Aorta (tissue), 5 donors: ENCODE results near the gene FUZ. TPM values are rescaled to one million over a fixed set of nuclear protein-coding genes. Genes with fewer than 3 reads are reported as not detected.

Experiments
- ATAC-seq: fragments of 200-7000 bp; cut with Tn5 transposase; one replicate; pipeline ENCODE4 v1.9.1; 2022; ENCODE audit warnings: moderate library complexity; ENCODE audit not compliant: low FRiP score
- DNase-seq, 2 donors: peaks; one replicate each; pipeline ENCODE4 v3.0.0-alpha.2; 2020
- H3K27ac ChIP-seq, 2 donors: one replicate each; pipeline ENCODE4 v1.5.1; 2013; ENCODE audit warnings: low read length in 2 of 2, mild to moderate bottlenecking in 2 of 2, moderate library complexity in 2 of 2, control low read depth in 1 of 2, inconsistent platforms in 1 of 2, low read depth in 1 of 2
- H3K27me3 ChIP-seq, 2 donors: one replicate each; pipeline ENCODE4 v1.6.1; 2013; ENCODE audit warnings: control low read depth in 1 of 2, low read length in 1 of 2, mild to moderate bottlenecking in 1 of 2, moderate library complexity in 1 of 2; ENCODE audit not compliant: insufficient read depth in 2 of 2, control insufficient read depth in 1 of 2
- H3K36me3 ChIP-seq, 2 donors: one replicate each; pipeline ENCODE4 v1.6.1; 2013; ENCODE audit warnings: control low read depth in 1 of 2, low read length in 1 of 2, mild to moderate bottlenecking in 1 of 2; ENCODE audit not compliant: insufficient read depth in 2 of 2, control insufficient read depth in 1 of 2
- H3K4me1 ChIP-seq, 2 donors: one replicate each; pipeline ENCODE4 v1.6.1; 2013; ENCODE audit warnings: low read length in 2 of 2, control low read depth in 1 of 2, mild to moderate bottlenecking in 1 of 2, moderate library complexity in 1 of 2; ENCODE audit not compliant: insufficient read depth in 2 of 2, control insufficient read depth in 1 of 2
- H3K4me3 ChIP-seq, 2 donors: one replicate each; pipeline ENCODE4 v1.5.1; 2013; ENCODE audit warnings: low read length in 2 of 2, control low read depth in 1 of 2, mild to moderate bottlenecking in 1 of 2
- H3K9me3 ChIP-seq: one replicate; pipeline ENCODE4 v1.6.1; 2013; ENCODE audit warnings: mild to moderate bottlenecking, low read length; ENCODE audit not compliant: control insufficient read depth
- WGBS, 2 donors: extraction: QIAGEN DNeasy Blood & Tissue Kit; methylation state at CpG; one replicate each; pipeline ENCODE4 v1.1.7; 2013; 5-methylcytosine and 5-hydroxymethylcytosine counted together
- intact Hi-C, 2 donors: fragments of 100-400 bp; cut with DNase I; formaldehyde crosslinking; loops; one replicate each; pipeline versions ENCODE4 v1.14.2 to v1.15.0; 2022
- polyA plus RNA-seq, 2 donors: library from polyadenylated mRNA; stranded (reverse); fragments of 200-250 nt; gene quantifications; one replicate each; pipeline ENCODE4 v1.2.3, GENCODE V29; 2013
- total RNA-seq, 2 donors: library from RNA; stranded (reverse); fragmentation: NEBNext Ultra II Directional; extraction: Animal tissue kit (Norgen Biotek cat#: 25700); gene quantifications; one replicate each; pipeline ENCODE4 v1.2.1, GENCODE V29; 2021
- donor health status: healthy with polysubstance abuse.
- donor health status: Bipolar disorder and iron deficiency.
- donor health status: DM: no; HTN: no; CAD: no.
- donor health status: DM: no; HTN: no; CAD: no.
- donor health status: DM: yes; HTN: yes; CAD: no.

FUZ gene
- total and polyA plus RNA-seq, 4 donors, result 9.3 to 27.8 (median 14.8) TPM

GRCh38 chr19:49767967-49768581, 45.0 kb downstream of the FUZ start:
- ATAC-seq (no peak), DNase-seq (no peak)
- Histone ChIP-seq H3K4me3 (no peak overlapping the region), H3K36me3 (no peaks in the 10 kb centered on the region), H3K27me3 (no peaks in the 10 kb centered on the region), H3K27ac (no peak overlapping the region), H3K4me1 (peaks cover 0 to 4% of the 10 kb centered on the region in 2 donors), H3K9me3 (no peaks in the 10 kb centered on the region)
- 33 to 50% methylated on average over 12 of the region's 12 CpGs for WGBS, 2 donors
- intact Hi-C loops, result loop anchor here (5.0 to 10.0 kb wide), 4 partner anchors 39 to 243 kb away; partner anchors contain the start of genes PNKP (in 2 of the 2) and RCN3 (in 1 of the 2)

GRCh38 chr19:49767381-49767780, 45.7 kb downstream of the FUZ start:
- Histone ChIP-seq H3K27me3 (no peaks in the 10 kb centered on the region), H3K9me3 (no peaks in the 10 kb centered on the region), H3K27ac (no peak overlapping the region), H3K4me1 (peaks cover 0 to 4% of the 10 kb centered on the region in 2 donors), H3K4me3 (peak overlapping the region; percentile 95 to 98), H3K36me3 (no peaks in the 10 kb centered on the region)
- intact Hi-C loops, result loop anchor here (5.0 to 10.0 kb wide), 4 partner anchors 40 to 243 kb away; partner anchors contain the start of genes PNKP (in 2 of the 2) and RCN3 (in 1 of the 2)
- DNase-seq (no peak), ATAC-seq (no peak)
- WGBS, 2 donors, result 0 to 1% methylated on average over 9 of the region's 9 CpGs

GRCh38 chr19:49766930-49767299, 46.2 kb downstream of the FUZ start, which contains the start of gene AP2A1:
Gene AP2A1, plus strand, starts transcription at chr19:49767001. Its CDS starts 133 bp downstream, at chr19:49767134.
- Histone ChIP-seq H3K9me3 (no peaks in the 10 kb centered on the region), H3K36me3 (no peaks in the 10 kb centered on the region), H3K4me1 (peaks cover 0 to 4% of the 10 kb centered on the region in 2 donors), H3K27ac (peak within 1 kb of the TSS; percentile 72 to 85), H3K4me3 (peak within 1 kb of the TSS; percentile 95 to 98), H3K27me3 (no peaks in the 10 kb centered on the region)
- 0 to 1% methylated on average over 31 to 38 of the region's 38 CpGs for WGBS, 2 donors
- DNase-seq (no peak), ATAC-seq (no peak)
- intact Hi-C loops, result loop anchor here (5.0 to 10.0 kb wide), 4 partner anchors 40 to 242 kb away; partner anchors contain the start of genes PNKP (in 2 of the 2) and RCN3 (in 1 of the 2)

GRCh38 chr19:49766007-49766929, 46.8 kb downstream of the FUZ start:
- Histone ChIP-seq H3K27ac (peak overlapping the region; percentile 72 to 85), H3K4me3 (peak overlapping the region; percentile 19 to 98), H3K36me3 (no peaks in the 10 kb centered on the region), H3K9me3 (no peaks in the 10 kb centered on the region), H3K4me1 (peaks cover 0 to 4% of the 10 kb centered on the region in 2 donors), H3K27me3 (no peaks in the 10 kb centered on the region)
- ATAC-seq (peak; percentile 96), DNase-seq (peak; percentile 99 to 100)
- 1% methylated on average over 52 to 53 of the region's 53 CpGs for WGBS, 2 donors
- intact Hi-C loops, result loop anchor here (5.0 to 10.0 kb wide), 4 partner anchors 41 to 241 kb away; partner anchors contain the start of genes PNKP (in 2 of the 2) and RCN3 (in 1 of the 2)

GRCh38 chr19:49764341-49764740, 48.8 kb downstream of the FUZ start:
- ATAC-seq (no peak), DNase-seq (no peak)
- WGBS, 2 donors, result 90 to 92% methylated on average over 8 of the region's 8 CpGs
- Histone ChIP-seq H3K4me1 (peaks cover 0 to 4% of the 10 kb centered on the region in 2 donors), H3K27ac (no peak overlapping the region), H3K4me3 (no peak overlapping the region), H3K9me3 (no peaks in the 10 kb centered on the region), H3K36me3 (no peaks in the 10 kb centered on the region), H3K27me3 (no peaks in the 10 kb centered on the region)
- intact Hi-C loops, result loop anchor here (10.0 kb wide), 2 partner anchors 100 to 240 kb away; partner anchors contain the start of genes PNKP (in 1 of the 2) and RCN3 (in 1 of the 2)

- intact Hi-C loops, result loop anchor here (10.0 kb wide), 2 partner anchors 102 to 238 kb away; partner anchors contain the start of genes PNKP (in 1 of the 2) and RCN3 (in 1 of the 2)
- Histone ChIP-seq H3K36me3 (no peaks in the 10 kb centered on the region), H3K27ac (no peak within 1 kb of the TSS), H3K9me3 (no peaks in the 10 kb centered on the region), H3K4me3 (no peak within 1 kb of the TSS), H3K4me1 (peaks cover 0 to 2% of the 10 kb centered on the region in 2 donors), H3K27me3 (no peaks in the 10 kb centered on the region)
- 77 to 82% methylated on average over 6 of the region's 6 CpGs for WGBS, 2 donors
- ATAC-seq, result no peak
- no peak for DNase-seq
Measured at GRCh38 chr19:49763230-49763629, 49.9 kb downstream of the FUZ start, which contains the start of gene TSKS. Gene TSKS, minus strand, starts transcription at chr19:49763306. Its CDS starts 59 bp downstream, at chr19:49763247.

GRCh38 chr19:49761625-49762311, 51.3 kb downstream of the FUZ start:
- no peak for ATAC-seq
- intact Hi-C loops, result loop anchor here (10.0 kb wide), 2 partner anchors 103 to 237 kb away; partner anchors contain the start of genes PNKP (in 1 of the 2) and RCN3 (in 1 of the 2)
- no peaks in the 10 kb centered on the region for H3K9me3 ChIP-seq
- no peaks in the 10 kb centered on the region for H3K27me3 ChIP-seq
- no peaks in the 10 kb centered on the region for H3K36me3 ChIP-seq
- no peaks in the 10 kb centered on the region for H3K4me1 ChIP-seq
- 66 to 71% methylated on average over 16 of the region's 16 CpGs for WGBS, 2 donors
- no peak overlapping the region for H3K27ac ChIP-seq
- no peak overlapping the region for H3K4me3 ChIP-seq
- no peak for DNase-seq

- Histone ChIP-seq H3K27ac (no peak overlapping the region), H3K4me1 (no peaks in the 10 kb centered on the region), H3K36me3 (no peaks in the 10 kb centered on the region), H3K27me3 (no peaks in the 10 kb centered on the region), H3K4me3 (no peak overlapping the region), H3K9me3 (no peaks in the 10 kb centered on the region)
- 89 to 92% methylated on average over 1 of the region's 1 CpG for WGBS, 2 donors
- no peak for DNase-seq
- ATAC-seq, result no peak
- intact Hi-C loops, result loop anchor here (10.0 kb wide), 2 partner anchors 104 to 236 kb away; partner anchors contain the start of genes PNKP (in 1 of the 2) and RCN3 (in 1 of the 2)
Measured at GRCh38 chr19:49761249-49761624, 51.9 kb downstream of the FUZ start.
